H1 (cell line): ENCODE results near the gene SLC26A9. TPM values are rescaled to one million over a fixed set of nuclear protein-coding genes. Genes with fewer than 3 reads are reported as not detected.

Source experiments
- RAD21 ChIP-seq, 2 experiments: IDR thresholded peaks in 1 of 2; conservative IDR thresholded peaks in 1 of 2; 2 replicates each; pipeline ENCODE4 v1.6.1; 2011; ENCODE audit warnings: low read depth in 2 of 2, low read length in 2 of 2, improper control_type of control experiment in 1 of 2, inconsistent platforms in 1 of 2, mild to moderate bottlenecking in 1 of 2, moderate library complexity in 1 of 2
- RNF2 ChIP-seq: fragments of 200-900, 300-1000 bp; sonication (generic); IDR thresholded peaks from 2 replicates; pipeline ENCODE4 v1.7.1; 2016; ENCODE audit warnings: borderline replicate concordance, low read depth, mild to moderate bottlenecking, antibody characterized with exemption, low read length; ENCODE audit not compliant: poor library complexity, severe bottlenecking; ENCODE audit errors: missing control alignments
- SAP30 ChIP-seq: fragments of 300-600 bp; sonication (generic); IDR thresholded peaks from 2 replicates; pipeline ENCODE4 v1.7.1; 2012; ENCODE audit warnings: low read length, moderate library complexity, mild to moderate bottlenecking, inconsistent platforms; ENCODE audit not compliant: insufficient read depth, insufficient replicate concordance
- polyA plus RNA-seq, 7 experiments: library from polyadenylated mRNA; depleted of rRNA in 3 of 7; stranded (reverse) in 5 of 7; unstranded in 2 of 7; fragments of >200 nt in 5 of 7; fragments of 200-250 nt in 2 of 7; gene quantifications; 1 replicate in 5 of 7; 2 replicates in 1 of 7; 4 replicates in 1 of 7; pipeline versions ENCODE4 v1.2.1 to v1.2.3, GENCODE V29; 2011 to 2013; ENCODE audit warnings: missing spikeins in 2 of 7, mixed read lengths in 2 of 7
- total RNA-seq: library from RNA; stranded (reverse); fragmentation: NEBNext Ultra II Directional; extraction: Animal tissue kit (Norgen Biotek cat#: 25700); gene quantifications from 2 replicates; pipeline ENCODE4 v1.2.1, GENCODE V29; 2021
- TF ChIP-seq, protein P1 (sequence below): IDR thresholded peaks from 2 replicates; pipeline ENCODE4 v1.6.1; 2012; ENCODE audit warnings: inconsistent platforms

The SLC26A9 gene
- total and polyA plus RNA-seq, 2 of the 8 experiments (the other 6 are each of a cell fraction or from before 2014, with no cell fraction given): not detected

DNA sequence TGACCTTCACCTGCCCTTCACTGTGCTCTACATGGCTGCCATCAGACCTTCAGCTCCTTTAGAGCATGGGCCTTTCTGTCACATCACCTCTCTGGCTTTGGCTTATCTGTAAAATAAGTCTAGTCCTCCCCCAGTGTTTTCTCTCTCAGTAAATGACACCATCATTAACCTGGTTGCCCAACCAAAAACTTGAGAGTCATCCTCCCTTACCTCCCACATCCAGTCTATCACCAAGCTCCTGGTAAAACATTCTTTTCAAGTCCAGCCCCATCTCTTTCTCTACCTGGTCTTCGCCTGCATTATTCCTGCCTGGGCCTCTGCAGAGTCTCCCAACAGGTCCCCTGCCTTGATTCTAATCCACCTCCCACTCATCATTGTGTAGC is 13.1 kb downstream of the SLC26A9 start (continued):
- TF ChIP-seq, protein P1, sequence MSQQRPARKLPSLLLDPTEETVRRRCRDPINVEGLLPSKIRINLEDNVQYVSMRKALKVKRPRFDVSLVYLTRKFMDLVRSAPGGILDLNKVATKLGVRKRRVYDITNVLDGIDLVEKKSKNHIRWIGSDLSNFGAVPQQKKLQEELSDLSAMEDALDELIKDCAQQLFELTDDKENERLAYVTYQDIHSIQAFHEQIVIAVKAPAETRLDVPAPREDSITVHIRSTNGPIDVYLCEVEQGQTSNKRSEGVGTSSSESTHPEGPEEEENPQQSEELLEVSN: no peak
- no peak for TF ChIP-seq SAP30
- TF ChIP-seq RAD21 (IDR thresholded peaks at IDR 0.05 in 1 of 2, conservative IDR thresholded peaks at IDR 0.05 in 1 of 2; ENCODE audit: low read depth in 2 of 2, low read length in 2 of 2): no peak
- no peak for TF ChIP-seq RNF2
- TF ChIP-seq, all 59 proteins: peak for 0
